K562 (cell line): ENCODE measurements around the gene NTSR1. TPM values are rescaled to one million over a fixed set of nuclear protein-coding genes. Genes with fewer than 3 reads are reported as not detected.

Source experiments
- ATAC-seq: fragments of 200-7000 bp; cut with Tn5 transposase; 3 replicates; pipeline ENCODE4 v1.9.1; 2020; ENCODE audit warnings: moderate library complexity
- BruUV-seq: library from RNA; stranded (reverse); fragments of 400-500 nt; replicated peaks from 2 replicates; lab custom pipeline; 2021; lab: Mats Ljungman, UMichigan
- CTCF ChIA-PET: fragments of 300-600 bp; formaldehyde crosslinking; extraction: SDS; loops from one replicate; lab custom pipeline; 2021; ENCODE audit warnings: low intra/inter-chr PET ratio; lab: Yijun Ruan, JAX
- POLR2A ChIA-PET: fragments of 300-600, 350-650 bp; sonication (Branson Sonifier 250); formaldehyde crosslinking; extraction: SDS; loops from one replicate; lab custom pipeline; 2021; ENCODE audit warnings: antibody characterized with exemption, inconsistent platforms; lab: Yijun Ruan, JAX
- DNase-seq, 4 experiments: peaks; one replicate each; pipeline versions ENCODE4 v3.0.0 to v3.0.0-alpha.2; 2011 to 2018; ENCODE audit warnings: low spot score in 3 of 4, mixed read lengths in 3 of 4; ENCODE audit errors: extremely low read depth in 1 of 4
- FAIRE-seq: peaks from 2 replicates; lab custom pipeline; 2011; peaks lifted over from hg19 to GRCh38; lab: Jason Lieb, UNC
- H2AFZ ChIP-seq: 2 replicates; pipeline ENCODE4 v1.6.0; 2011; ENCODE audit warnings: low read depth, low read length, control low read depth, inconsistent platforms
- H3K27ac ChIP-seq: fragments of 200-600 bp; 3 replicates; pipeline ENCODE4 v1.8.0; 2011; ENCODE audit warnings: low read depth, mild to moderate bottlenecking, control low read depth, inconsistent platforms, low read length, moderate library complexity, mixed read lengths; ENCODE audit errors: extremely low read depth
- H3K27me3 ChIP-seq, 2 experiments: fragments of 300-600 bp in 1 of 2; 2 replicates in 1 of 2; 3 replicates in 1 of 2; pipeline versions ENCODE4 v1.6.0 to v1.8.0; 2011; ENCODE audit warnings: inconsistent platforms in 2 of 2, low read length in 2 of 2, mild to moderate bottlenecking in 1 of 2, mixed read lengths in 1 of 2, moderate library complexity in 1 of 2; ENCODE audit not compliant: control insufficient read depth in 2 of 2, insufficient read depth in 2 of 2
- H3K36me3 ChIP-seq: fragments of 300-600 bp; 3 replicates; pipeline ENCODE4 v1.8.0; 2011; ENCODE audit warnings: mild to moderate bottlenecking, low read length, inconsistent platforms; ENCODE audit not compliant: control insufficient read depth, insufficient read depth
- H3K4me1 ChIP-seq, 2 experiments: fragments of 200-600 bp in 1 of 2; replicated peaks in 1 of 2; 2 replicates in 1 of 2; 3 replicates in 1 of 2; pipeline versions ENCODE4 v1.5.1 to v1.8.0; 2011; ENCODE audit warnings: inconsistent platforms in 2 of 2, low read length in 2 of 2, mild to moderate bottlenecking in 1 of 2, mixed read lengths in 1 of 2, moderate library complexity in 1 of 2; ENCODE audit not compliant: control insufficient read depth in 2 of 2, insufficient read depth in 2 of 2
- H3K4me2 ChIP-seq: 2 replicates; pipeline ENCODE4 v1.6.1; 2011; ENCODE audit warnings: low read length, control low read depth, inconsistent platforms, mixed read lengths; ENCODE audit not compliant: insufficient read depth
- H3K4me3 ChIP-seq: fragments of 200-600 bp; sonication (generic), shearing (Covaris generic); 2 replicates; pipeline ENCODE4 v1.5.1; 2016; ENCODE audit warnings: control low read depth, inconsistent platforms
- H3K79me2 ChIP-seq: fragments of 200-600 bp; 3 replicates; pipeline ENCODE4 v1.8.0; 2011; ENCODE audit warnings: low read length, inconsistent platforms; ENCODE audit not compliant: control insufficient read depth, insufficient read depth
- H3K9ac ChIP-seq, 2 experiments: 2 replicates each; pipeline versions ENCODE4 v1.6.0 to v1.6.1; 2011; ENCODE audit warnings: low read depth in 2 of 2, low read length in 2 of 2, control low read depth in 1 of 2, inconsistent platforms in 1 of 2, mild to moderate bottlenecking in 1 of 2, mixed read lengths in 1 of 2; ENCODE audit not compliant: insufficient read depth in 1 of 2
- H3K9me1 ChIP-seq: one replicate; pipeline ENCODE4 v1.6.0; 2011; ENCODE audit warnings: inconsistent platforms, mild to moderate bottlenecking, low read length, moderate library complexity; ENCODE audit not compliant: control insufficient read depth, insufficient read depth
- H3K9me3 ChIP-seq: replicated peaks from 2 replicates; pipeline ENCODE4 v1.5.1; 2011; ENCODE audit warnings: low read depth, low read length, inconsistent platforms; ENCODE audit not compliant: control insufficient read depth, insufficient read depth
- H4K20me1 ChIP-seq: replicated peaks from 2 replicates; pipeline ENCODE4 v1.6.1; 2011; ENCODE audit warnings: low read length, inconsistent platforms, mixed read lengths; ENCODE audit not compliant: control insufficient read depth, insufficient read depth
- KDM1A ChIP-seq, 2 experiments: fragments of 450-650 bp; IDR thresholded peaks; 2 replicates each; pipeline ENCODE4 v1.6.1; 2016; ENCODE audit warnings: mild to moderate bottlenecking in 2 of 2
- TBP ChIP-seq: optimal IDR thresholded peaks from 2 replicates; pipeline ENCODE3; 2011; ENCODE audit warnings: low read depth, low read length, improper control_type of control experiment
- WGBS: fragments of 100-300 bp; shearing (Covaris generic); methylation state at CpG from one replicate; pipeline ENCODE4 v1.1.6; 2016; ENCODE audit warnings: low coverage, mixed read lengths; ENCODE audit not compliant: insufficient coverage; ENCODE audit errors: missing lambda C conversion rate; 5-methylcytosine and 5-hydroxymethylcytosine counted together
- in situ Hi-C: fragments of 300-500 bp; cut with MboI; formaldehyde crosslinking; loops from 4 replicates; pipeline ENCODE4 v1.15.0; 2018; ENCODE audit warnings: inconsistent platforms, mixed read lengths
- intact Hi-C: fragments of 100-400 bp; cut with micrococcal nuclease; formaldehyde crosslinking; loops from 2 replicates; pipeline ENCODE4 v1.14.2; 2022
- polyA plus RNA-seq, 8 experiments: library from polyadenylated mRNA; depleted of rRNA in 4 of 8; stranded (reverse) in 5 of 8; unstranded in 3 of 8; fragments of >200 nt; fragmentation: Nextera tagmentation in 2 of 8; fragmentation: Illumina TruSeq in 1 of 8; extraction: Ambion mirVana in 2 of 8; extraction: Trizol in 1 of 8; gene quantifications; 2 replicates each; pipeline versions ENCODE4 v1.2.1 to v1.2.3, GENCODE V29; 2011 to 2014; ENCODE audit warnings: inconsistent platforms in 1 of 8, missing spikeins in 1 of 8
- total RNA-seq, 7 experiments: library from RNA; depleted of rRNA in 6 of 7; stranded (reverse); fragments of >200 nt in 6 of 7; fragmentation: Illumina TruSeq in 2 of 7; extraction: Trizol in 2 of 7; gene quantifications; 2 replicates each; pipeline versions ENCODE4 v1.2.1 to v1.2.3, GENCODE V29; 2011 to 2021; ENCODE audit warnings: low replicate concordance in 1 of 7

Gene NTSR1
- total and polyA plus RNA-seq, 9 of the 15 experiments (the other 6 are each of a cell fraction or from before 2014, with no cell fraction given), result 0.04 to 0.40 (median 0.13) TPM; not detected in 3

- WGBS, result 52% methylated on average over 8 of the region's 11 CpGs
- ChIA-PET CTCF (interaction anchor here (0.7 kb wide), 1 partner anchor 306 kb away, joined by 4 read pairs; no protein-coding TSS in a partner anchor), POLR2A (interaction anchor here (0.6 kb wide), 1 partner anchor 17 kb away, joined by 3 read pairs; no protein-coding TSS in a partner anchor)
- TF ChIP-seq TBP, result no peak
- peak; percentile 28 to 48; a peak in 2 of 4 replicates for TF ChIP-seq KDM1A (IDR thresholded peaks at IDR 0.05)
- H3K4me2 ChIP-seq, result peak overlapping the region; percentile 71; the same call in 1 of the 2 replicates
- H3K36me3 ChIP-seq, result peaks cover 46% of the 10 kb centered on the region; the same call in 2 of the 3 replicates
- ATAC-seq (no peak), DNase-seq (no peak), FAIRE-seq (no peak)
- intact Hi-C loops, result loop anchor here (5.0 kb wide), 2 partner anchors 139 to 184 kb away; no protein-coding TSS in a partner anchor
- TSS peak; percentile 49 for BruUV-seq
- H3K4me1 ChIP-seq, result peaks cover 11 to 59% of the 10 kb centered on the region in 2 experiments
- peak overlapping the region in 1 of 2 experiments; percentile 98; a peak in 3 of 4 replicates for H3K9ac ChIP-seq
- no peaks in the 10 kb centered on the region for H3K9me1 ChIP-seq
- H3K27me3 ChIP-seq, result no peaks in the 10 kb centered on the region
- H3K79me2 ChIP-seq, result peaks cover 25% of the 10 kb centered on the region
- H4K20me1 ChIP-seq, result peaks cover 4% of the 10 kb centered on the region
- H2AFZ ChIP-seq, result no peak overlapping the region
- H3K27ac ChIP-seq, result no peak overlapping the region
- in situ Hi-C loops, result loop anchor here (10.0 kb wide), 1 partner anchor 312 kb away; no protein-coding TSS in a partner anchor
- no peak overlapping the region for H3K4me3 ChIP-seq
- H3K9me3 ChIP-seq, result no peaks in the 10 kb centered on the region
These were observed 97.9 kb downstream of the NTSR1 start for GRCh38 chr20:62806383-62807050.
